ENCODE measurements around the gene HS3ST3B1.

DNA sequence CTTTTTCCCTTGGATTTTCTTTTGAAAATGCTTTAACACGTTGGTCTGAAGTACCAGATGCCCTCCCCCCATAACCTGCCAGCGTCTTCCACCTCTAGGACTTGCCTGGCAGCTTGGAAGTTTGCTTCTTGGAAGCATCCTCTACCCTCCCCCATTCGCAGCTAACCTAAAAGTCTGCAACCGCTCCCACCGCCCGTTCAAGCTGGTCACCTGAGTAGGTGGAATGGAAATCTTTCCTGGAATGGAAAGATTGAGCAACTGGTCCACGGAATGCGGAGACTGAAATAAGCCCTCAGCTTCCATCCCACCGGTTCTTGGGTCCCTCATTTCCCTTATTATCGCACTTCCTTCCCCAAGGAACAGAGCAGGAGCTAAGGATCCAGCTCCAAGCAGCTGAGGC lies 31.4 kb downstream of the HS3ST3B1 start:
- TF ChIP-seq, protein P1, sequence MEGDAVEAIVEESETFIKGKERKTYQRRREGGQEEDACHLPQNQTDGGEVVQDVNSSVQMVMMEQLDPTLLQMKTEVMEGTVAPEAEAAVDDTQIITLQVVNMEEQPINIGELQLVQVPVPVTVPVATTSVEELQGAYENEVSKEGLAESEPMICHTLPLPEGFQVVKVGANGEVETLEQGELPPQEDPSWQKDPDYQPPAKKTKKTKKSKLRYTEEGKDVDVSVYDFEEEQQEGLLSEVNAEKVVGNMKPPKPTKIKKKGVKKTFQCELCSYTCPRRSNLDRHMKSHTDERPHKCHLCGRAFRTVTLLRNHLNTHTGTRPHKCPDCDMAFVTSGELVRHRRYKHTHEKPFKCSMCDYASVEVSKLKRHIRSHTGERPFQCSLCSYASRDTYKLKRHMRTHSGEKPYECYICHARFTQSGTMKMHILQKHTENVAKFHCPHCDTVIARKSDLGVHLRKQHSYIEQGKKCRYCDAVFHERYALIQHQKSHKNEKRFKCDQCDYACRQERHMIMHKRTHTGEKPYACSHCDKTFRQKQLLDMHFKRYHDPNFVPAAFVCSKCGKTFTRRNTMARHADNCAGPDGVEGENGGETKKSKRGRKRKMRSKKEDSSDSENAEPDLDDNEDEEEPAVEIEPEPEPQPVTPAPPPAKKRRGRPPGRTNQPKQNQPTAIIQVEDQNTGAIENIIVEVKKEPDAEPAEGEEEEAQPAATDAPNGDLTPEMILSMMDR (IDR thresholded peaks at IDR 0.05): no peak
- no peak for TF ChIP-seq CBFB (CRISPR knock-in tag; IDR thresholded peaks at IDR 0.05; ENCODE audit: low read depth)
- TF ChIP-seq, protein P2, sequence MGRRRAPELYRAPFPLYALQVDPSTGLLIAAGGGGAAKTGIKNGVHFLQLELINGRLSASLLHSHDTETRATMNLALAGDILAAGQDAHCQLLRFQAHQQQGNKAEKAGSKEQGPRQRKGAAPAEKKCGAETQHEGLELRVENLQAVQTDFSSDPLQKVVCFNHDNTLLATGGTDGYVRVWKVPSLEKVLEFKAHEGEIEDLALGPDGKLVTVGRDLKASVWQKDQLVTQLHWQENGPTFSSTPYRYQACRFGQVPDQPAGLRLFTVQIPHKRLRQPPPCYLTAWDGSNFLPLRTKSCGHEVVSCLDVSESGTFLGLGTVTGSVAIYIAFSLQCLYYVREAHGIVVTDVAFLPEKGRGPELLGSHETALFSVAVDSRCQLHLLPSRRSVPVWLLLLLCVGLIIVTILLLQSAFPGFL (CRISPR knock-in tag; IDR thresholded peaks at IDR 0.05; ENCODE audit: borderline replicate concordance): no peak
- no peak for TF ChIP-seq HMGA2 (CRISPR knock-in tag; IDR thresholded peaks at IDR 0.05)
- TF ChIP-seq NR2C2 (CRISPR knock-in tag; IDR thresholded peaks at IDR 0.05): no peak

Data from WTC11 (cell line).